Esophagus (tissue), 2 donors: ENCODE results near the gene PYGB. TPM values are rescaled to one million over a fixed set of nuclear protein-coding genes. Genes with fewer than 3 reads are reported as not detected.
"Not testable (repeated sequence)": the region's sequence is repeated elsewhere in the genome, so short reads cannot be mapped to it uniquely, and the experiment has no call there.

ENCODE experiments used
- H3K27ac ChIP-seq, 2 donors: one replicate each; pipeline ENCODE4 v1.5.1; 2013; ENCODE audit warnings: low read depth in 2 of 2, mild to moderate bottlenecking in 2 of 2, inconsistent platforms in 1 of 2, low read length in 1 of 2, moderate library complexity in 1 of 2
- H3K27me3 ChIP-seq, 2 donors: one replicate each; pipeline ENCODE4 v1.6.1; 2013; ENCODE audit warnings: low read length in 2 of 2, control low read depth in 1 of 2, mild to moderate bottlenecking in 1 of 2; ENCODE audit not compliant: insufficient read depth in 2 of 2, control insufficient read depth in 1 of 2
- H3K36me3 ChIP-seq, 2 donors: one replicate each; pipeline ENCODE4 v1.6.1; 2013; ENCODE audit warnings: low read length in 1 of 2; ENCODE audit not compliant: control insufficient read depth in 2 of 2, insufficient read depth in 2 of 2
- H3K4me1 ChIP-seq, 2 donors: one replicate each; pipeline ENCODE4 v1.6.1; 2013; ENCODE audit warnings: low read length in 1 of 2; ENCODE audit not compliant: control insufficient read depth in 2 of 2, insufficient read depth in 2 of 2
- H3K4me3 ChIP-seq, 2 donors: one replicate each; pipeline ENCODE4 v1.5.1; 2013; ENCODE audit warnings: low read length in 2 of 2, mild to moderate bottlenecking in 2 of 2, low read depth in 1 of 2, moderate library complexity in 1 of 2
- H3K9me3 ChIP-seq, 2 donors: one replicate each; pipeline ENCODE4 v1.6.1; 2013; ENCODE audit warnings: mild to moderate bottlenecking in 2 of 2, low read depth in 1 of 2, low read length in 1 of 2, moderate library complexity in 1 of 2; ENCODE audit not compliant: control insufficient read depth in 2 of 2, insufficient read depth in 1 of 2
- WGBS, 2 donors: extraction: QIAGEN DNeasy Blood & Tissue Kit; methylation state at CpG; one replicate each; pipeline ENCODE4 v1.1.7; 2013; 5-methylcytosine and 5-hydroxymethylcytosine counted together
- polyA plus RNA-seq, 2 donors: library from polyadenylated mRNA; stranded (reverse); fragments of 200-250 nt; gene quantifications; one replicate each; pipeline ENCODE4 v1.2.3, GENCODE V29; 2013
- donor health status: healthy with polysubstance abuse.
- donor health status: Bipolar disorder and iron deficiency.

Gene PYGB
- polyA plus RNA-seq, 2 donors, result 38.0 to 59.7 TPM

GRCh38 chr20:25237610-25238318, 10.1 kb upstream of the PYGB start:
- no peak overlapping the region for H3K4me3 ChIP-seq
- H3K4me1 ChIP-seq, result peaks cover 3 to 31% of the 10 kb centered on the region in 2 donors
- H3K27me3 ChIP-seq, result no peaks in the 10 kb centered on the region
- H3K27ac ChIP-seq, result peak overlapping the region; percentile 78 to 97
- H3K36me3 ChIP-seq, result no peaks in the 10 kb centered on the region
- WGBS, 2 donors, result 16 to 32% methylated on average over 10 of the region's 10 CpGs
- H3K9me3 ChIP-seq, result no peaks in the 10 kb centered on the region

- peak overlapping the region; percentile 78 to 97 for H3K27ac ChIP-seq
- peaks cover 3 to 28% of the 10 kb centered on the region in 2 donors for H3K4me1 ChIP-seq
- H3K36me3 ChIP-seq, result no peaks in the 10 kb centered on the region
- no peak overlapping the region for H3K4me3 ChIP-seq
- no peaks in the 10 kb centered on the region for H3K9me3 ChIP-seq
- 80 to 88% methylated on average over 12 of the region's 12 CpGs for WGBS, 2 donors
- H3K27me3 ChIP-seq, result no peaks in the 10 kb centered on the region
These were observed 9.4 kb upstream of the PYGB start for GRCh38 chr20:25238319-25239037.

GRCh38 chr20:25239387-25240370, 8.2 kb upstream of the PYGB start:
- Histone ChIP-seq H3K4me1 (peaks cover 3 to 26% of the 10 kb centered on the region in 2 donors), H3K4me3 (no peak overlapping the region), H3K36me3 (no peaks in the 10 kb centered on the region), H3K27ac (no peak overlapping the region), H3K27me3 (no peaks in the 10 kb centered on the region), H3K9me3 (no peaks in the 10 kb centered on the region)
- WGBS, 2 donors, result 90 to 93% methylated on average over 19 of the region's 19 CpGs

GRCh38 chr20:25240851-25241658, 6.8 kb upstream of the PYGB start:
- H3K4me1 ChIP-seq, result peaks cover 3 to 24% of the 10 kb centered on the region in 2 donors
- not testable (repeated sequence) for H3K9me3 ChIP-seq, H3K36me3 ChIP-seq, H3K27ac ChIP-seq, H3K27me3 ChIP-seq, H3K4me3 ChIP-seq
- WGBS, 2 donors, result 59 to 76% methylated on average over 9 of the region's 9 CpGs

GRCh38 chr20:25241659-25241955, 6.3 kb upstream of the PYGB start:
- not testable (repeated sequence) for H3K27ac ChIP-seq, H3K4me3 ChIP-seq, H3K36me3 ChIP-seq, H3K9me3 ChIP-seq, H3K27me3 ChIP-seq
- peaks cover 3 to 21% of the 10 kb centered on the region in 2 donors for H3K4me1 ChIP-seq
- 55 to 58% methylated on average over 4 of the region's 4 CpGs for WGBS, 2 donors

- WGBS, 2 donors, result 86 to 90% methylated on average over 10 of the region's 10 CpGs
- H3K4me1 ChIP-seq, result peaks cover 3 to 23% of the 10 kb centered on the region in 2 donors
- H3K36me3 ChIP-seq, result no peaks in the 10 kb centered on the region
- no peaks in the 10 kb centered on the region for H3K27me3 ChIP-seq
- no peaks in the 10 kb centered on the region for H3K9me3 ChIP-seq
- no peak overlapping the region for H3K27ac ChIP-seq
- H3K4me3 ChIP-seq, result no peak overlapping the region
These were observed 5.7 kb upstream of the PYGB start for GRCh38 chr20:25242231-25242630.

- Histone ChIP-seq H3K27me3 (no peaks in the 10 kb centered on the region), H3K36me3 (no peaks in the 10 kb centered on the region), H3K4me3 (no peak overlapping the region), H3K9me3 (no peaks in the 10 kb centered on the region), H3K4me1 (peaks cover 3 to 15% of the 10 kb centered on the region in 2 donors), H3K27ac (no peak overlapping the region)
These were observed 4.4 kb upstream of the PYGB start for GRCh38 chr20:25243416-25243979.

GRCh38 chr20:25244976-25245375, 2.9 kb upstream of the PYGB start:
- H3K36me3 ChIP-seq, result no peaks in the 10 kb centered on the region
- 97% methylated on average over 5 of the region's 5 CpGs for WGBS, 2 donors
- H3K9me3 ChIP-seq, result no peaks in the 10 kb centered on the region
- H3K4me3 ChIP-seq, result no peak overlapping the region
- H3K27ac ChIP-seq, result no peak overlapping the region
- no peaks in the 10 kb centered on the region for H3K27me3 ChIP-seq
- H3K4me1 ChIP-seq, result peaks cover 0 to 9% of the 10 kb centered on the region in 2 donors

GRCh38 chr20:25245461-25245860, 2.4 kb upstream of the PYGB start:
- 97 to 100% methylated on average over 1 of the region's 1 CpG for WGBS, 2 donors
- no peaks in the 10 kb centered on the region for H3K27me3 ChIP-seq
- no peak overlapping the region for H3K4me3 ChIP-seq
- no peaks in the 10 kb centered on the region for H3K9me3 ChIP-seq
- H3K36me3 ChIP-seq, result no peaks in the 10 kb centered on the region
- peaks cover 0 to 10% of the 10 kb centered on the region in 2 donors for H3K4me1 ChIP-seq
- no peak overlapping the region for H3K27ac ChIP-seq
